HepG2 (cell line): ENCODE data around the gene BBS9.

Source experiments
- DPF2 ChIP-seq: sonication (generic); formaldehyde crosslinking; IDR thresholded peaks from 2 replicates; pipeline ENCODE4 v1.4.0; 2020; ENCODE audit warnings: mild to moderate bottlenecking, low read depth, missing genetic modification reagents, borderline replicate concordance
- E2F1 ChIP-seq: sonication (generic); formaldehyde crosslinking; IDR thresholded peaks from 2 replicates; pipeline ENCODE4 v1.5.0; 2020; ENCODE audit warnings: missing genetic modification reagents
- HNRNPL ChIP-seq: fragments of 200-400 bp; formaldehyde crosslinking; IDR thresholded peaks from 2 replicates; pipeline ENCODE4 v1.6.1; 2017; ENCODE audit warnings: mild to moderate bottlenecking, low read depth, low read length
- MAX ChIP-seq: IDR thresholded peaks from 2 replicates; pipeline ENCODE4 v1.6.1; 2012; ENCODE audit warnings: inconsistent platforms
- MED1 ChIP-seq: sonication (generic); formaldehyde crosslinking; IDR thresholded peaks from 2 replicates; pipeline ENCODE4 v1.4.0; 2020; ENCODE audit warnings: missing genetic modification reagents
- POLR2A ChIP-seq, 2 experiments: IDR thresholded peaks; 2 replicates each; pipeline ENCODE4 v1.6.1; 2011; ENCODE audit warnings: low read depth in 2 of 2, low read length in 2 of 2, mild to moderate bottlenecking in 1 of 2, moderate library complexity in 1 of 2; ENCODE audit not compliant: insufficient read depth in 1 of 2
- SUZ12 ChIP-seq: fragments of 150-350 bp; IDR thresholded peaks from 2 replicates; pipeline ENCODE4 v1.6.1; 2014; ENCODE audit warnings: low read depth, low read length
- TCF12 ChIP-seq, 2 experiments: fragments of 450-650 bp in 1 of 2; sonication (generic) in 1 of 2; formaldehyde crosslinking in 1 of 2; IDR thresholded peaks; 2 replicates each; pipeline versions ENCODE4 v1.6.1 to v1.8.0; 2017 to 2022; ENCODE audit warnings: antibody characterized with exemption in 1 of 2, mild to moderate bottlenecking in 1 of 2, missing genetic modification reagents in 1 of 2, moderate library complexity in 1 of 2
- ZBTB37 ChIP-seq: sonication (generic); formaldehyde crosslinking; IDR thresholded peaks from 2 replicates; pipeline ENCODE4 v1.4.0; 2020; ENCODE audit warnings: mild to moderate bottlenecking, missing genetic modification reagents
- ZNF292 ChIP-seq: sonication (generic); formaldehyde crosslinking; IDR thresholded peaks from 2 replicates; pipeline ENCODE4 v1.8.1; 2022; ENCODE audit warnings: mild to moderate bottlenecking, low read depth, missing genetic modification reagents, borderline replicate concordance
- ZNF781 ChIP-seq: sonication (generic); formaldehyde crosslinking; IDR thresholded peaks from 2 replicates; pipeline ENCODE4 v1.5.1; 2020; ENCODE audit warnings: borderline replicate concordance, mild to moderate bottlenecking, missing genetic modification reagents; ENCODE audit errors: not compliant biosample characterization
- ZSCAN9 ChIP-seq: IDR thresholded peaks from 2 replicates; pipeline ENCODE4 v1.6.1; 2016; ENCODE audit warnings: borderline replicate concordance

GRCh38 chr7:33079763-33080690 is 49.3 kb upstream of the BBS9 start:
- no peak for TF ChIP-seq SUZ12
- TF ChIP-seq POLR2A (IDR thresholded peaks at IDR 0.05; ENCODE audit: insufficient read depth in 1 of 2, low read depth in 2 of 2, low read length in 2 of 2) = no peak
- TF ChIP-seq ZNF292 (CRISPR knock-in tag) = no peak
- no peak for TF ChIP-seq TCF12 (IDR thresholded peaks at IDR 0.05)
- TF ChIP-seq TCF12 (CRISPR knock-in tag; IDR thresholded peaks at IDR 0.05) = no peak
- TF ChIP-seq HNRNPL = no peak
- TF ChIP-seq E2F1 (CRISPR knock-in tag) = no peak
- no peak for TF ChIP-seq ZSCAN9
- no peak for TF ChIP-seq ZNF781
- no peak for TF ChIP-seq ZBTB37 (CRISPR knock-in tag)
- TF ChIP-seq MED1 = no peak
- TF ChIP-seq MAX = no peak
- TF ChIP-seq DPF2 (CRISPR knock-in tag) = no peak
